SK-N-SH (cell line): ENCODE data around the gene CTAGE9. TPM values are rescaled to one million over a fixed set of nuclear protein-coding genes. Genes with fewer than 3 reads are reported as not detected.
"Not testable (repeated sequence)": the region's sequence is repeated elsewhere in the genome, so short reads cannot be mapped to it uniquely, and the experiment has no call there.

ENCODE experiments used
- CTCF ChIA-PET: fragments of 300-600, 350-600 bp; formaldehyde crosslinking; extraction: SDS; loops from one replicate; lab custom pipeline; 2021; lab: Yijun Ruan, JAX
- POLR2A ChIA-PET: fragments of 350-600 bp; sonication (Branson Sonifier 250); formaldehyde crosslinking; extraction: SDS; loops from one replicate; lab custom pipeline; 2020; ENCODE audit warnings: antibody characterized with exemption, inconsistent platforms; lab: Yijun Ruan, JAX
- DNase-seq: peaks from one replicate; pipeline ENCODE4 v3.0.0; 2012
- H2AFZ ChIP-seq: fragments of 200-600 bp; sonication (generic); 2 replicates; pipeline ENCODE4 v1.8.1; 2016; ENCODE audit warnings: antibody characterized with exemption, mild to moderate bottlenecking, low read depth
- H3F3A ChIP-seq: fragments of 200-600 bp; sonication (generic); replicated peaks from 2 replicates; pipeline ENCODE3; 2016; ENCODE audit warnings: antibody characterized with exemption, mild to moderate bottlenecking; ENCODE audit not compliant: insufficient read depth
- H3K27ac ChIP-seq, 2 experiments: fragments of 200-500 bp in 1 of 2; fragments of 200-600 bp in 1 of 2; sonication (Bioruptor generic) in 1 of 2; sonication (generic), shearing (Covaris generic) in 1 of 2; 2 replicates each; pipeline versions ENCODE4 v1.5.1 to v1.6.1; 2014 to 2016; ENCODE audit warnings: low read depth in 2 of 2, inconsistent platforms in 1 of 2, low read length in 1 of 2, mild to moderate bottlenecking in 1 of 2, mixed read lengths in 1 of 2
- H3K27me3 ChIP-seq: fragments of 200-600 bp; sonication (generic), shearing (Covaris generic); 2 replicates; pipeline ENCODE4 v1.6.1; 2016; ENCODE audit warnings: mixed run types; ENCODE audit not compliant: insufficient read depth
- H3K36me3 ChIP-seq, 2 experiments: fragments of 200-500 bp in 1 of 2; fragments of 200-600 bp in 1 of 2; sonication (Bioruptor generic) in 1 of 2; sonication (generic) in 1 of 2; replicated peaks in 1 of 2; 2 replicates each; pipeline versions ENCODE3 to v1.5.1; 2014 to 2016; ENCODE audit warnings: low read length in 1 of 2, mild to moderate bottlenecking in 1 of 2; ENCODE audit not compliant: insufficient read depth in 2 of 2, control insufficient read depth in 1 of 2
- H3K4me1 ChIP-seq, 2 experiments: fragments of 200-500 bp in 1 of 2; fragments of 200-600 bp in 1 of 2; sonication (Bioruptor generic) in 1 of 2; sonication (generic), shearing (Covaris generic) in 1 of 2; 2 replicates each; pipeline versions ENCODE4 v1.5.1 to v1.6.1; 2014 to 2016; ENCODE audit warnings: low read depth in 1 of 2, low read length in 1 of 2, mixed run types in 1 of 2; ENCODE audit not compliant: insufficient read depth in 2 of 2, control insufficient read depth in 1 of 2
- H3K4me2 ChIP-seq: fragments of 200-600 bp; sonication (generic), shearing (Covaris generic); 2 replicates; pipeline ENCODE4 v1.6.1; 2017; ENCODE audit warnings: mixed run types
- H3K4me3 ChIP-seq, 2 experiments: fragments of 200-500 bp in 1 of 2; fragments of 200-600 bp in 1 of 2; sonication (Bioruptor generic) in 1 of 2; sonication (generic), shearing (Covaris generic) in 1 of 2; 2 replicates each; pipeline versions ENCODE4 v1.5.1 to v1.8.1; 2014 to 2016; ENCODE audit warnings: low read depth in 2 of 2, inconsistent platforms in 1 of 2, low read length in 1 of 2, mild to moderate bottlenecking in 1 of 2, mixed read lengths in 1 of 2, moderate library complexity in 1 of 2
- H3K79me2 ChIP-seq: fragments of 200-600 bp; sonication (generic); 2 replicates; pipeline ENCODE4 v1.8.1; 2017; ENCODE audit warnings: mild to moderate bottlenecking; ENCODE audit not compliant: insufficient read depth
- H3K9ac ChIP-seq: fragments of 200-600 bp; sonication (generic); 2 replicates; pipeline ENCODE4 v1.6.1; 2017; ENCODE audit warnings: mixed run types
- H3K9me2 ChIP-seq: fragments of 200-600 bp; sonication (generic); 2 replicates; pipeline ENCODE4 v1.6.1; 2017; ENCODE audit warnings: mixed run types
- H3K9me3 ChIP-seq: fragments of 200-600 bp; sonication (generic); 2 replicates; pipeline ENCODE4 v1.6.1; 2017; ENCODE audit warnings: mixed run types, mild to moderate bottlenecking, moderate library complexity
- H4K20me1 ChIP-seq: fragments of 200-600 bp; sonication (generic); 2 replicates; pipeline ENCODE4 v1.6.1; 2017; ENCODE audit warnings: mild to moderate bottlenecking, mixed run types; ENCODE audit not compliant: insufficient read depth
- CHD2 ChIP-seq: fragments of 150-350 bp; IDR thresholded peaks from 2 replicates; pipeline ENCODE4 v1.6.1; 2018; ENCODE audit warnings: low read length; ENCODE audit not compliant: partially characterized antibody
- CTCF ChIP-seq: fragments of 200-600 bp; sonication (generic); IDR thresholded peaks from 2 replicates; pipeline ENCODE4 v1.6.1; 2017; ENCODE audit warnings: antibody characterized with exemption, mild to moderate bottlenecking, moderate library complexity
- ELF1 ChIP-seq: IDR thresholded peaks from 2 replicates; pipeline ENCODE4 v1.4.0; 2012
- EP300 ChIP-seq, 2 experiments: IDR thresholded peaks; 2 replicates each; pipeline versions ENCODE4 v1.4.0 to v1.6.1; 2012; ENCODE audit warnings: borderline replicate concordance in 1 of 2, low read depth in 1 of 2, low read length in 1 of 2
- FOSL2 ChIP-seq: IDR thresholded peaks from 2 replicates; pipeline ENCODE4 v1.4.0; 2012; ENCODE audit warnings: low read depth, mild to moderate bottlenecking, moderate library complexity, borderline replicate concordance
- GABPA ChIP-seq: IDR thresholded peaks from 2 replicates; pipeline ENCODE4 v1.4.0; 2012; ENCODE audit warnings: low read depth, mild to moderate bottlenecking
- IRF3 ChIP-seq: fragments of 150-350 bp; IDR thresholded peaks from 2 replicates; pipeline ENCODE4 v1.6.1; 2016; ENCODE audit warnings: mild to moderate bottlenecking, low read depth, low read length
- JUND ChIP-seq: IDR thresholded peaks from 2 replicates; pipeline ENCODE4 v1.4.0; 2012
- MAX ChIP-seq: IDR thresholded peaks from 2 replicates; pipeline ENCODE4 v1.4.0; 2012; ENCODE audit warnings: low read depth
- RFX5 ChIP-seq: IDR thresholded peaks from 2 replicates; pipeline ENCODE4 v1.6.1; 2012; ENCODE audit warnings: mild to moderate bottlenecking, improper control_type of control experiment, low read length
- TEAD4 ChIP-seq: IDR thresholded peaks from 2 replicates; pipeline ENCODE4 v1.4.0; 2012; ENCODE audit warnings: mild to moderate bottlenecking, borderline replicate concordance; ENCODE audit not compliant: insufficient read depth
- YY1 ChIP-seq: IDR thresholded peaks from 2 replicates; pipeline ENCODE4 v1.4.0; 2012; ENCODE audit warnings: low read depth, mild to moderate bottlenecking
- ZBTB33 ChIP-seq: IDR thresholded peaks from 2 replicates; pipeline ENCODE4 v1.4.0; 2012; ENCODE audit warnings: low read depth, borderline replicate concordance
- WGBS: methylation state at CpG from one replicate; pipeline ENCODE4 v1.1.6; 2017; ENCODE audit warnings: low lambda C conversion rate; 5-methylcytosine and 5-hydroxymethylcytosine counted together
- polyA plus RNA-seq, 3 experiments: library from polyadenylated mRNA; depleted of rRNA; stranded (reverse); fragments of >200 nt; gene quantifications; 2 replicates each; pipeline ENCODE4 v1.2.3, GENCODE V29; 2012

The CTAGE9 gene
- polyA plus RNA-seq, 1 of the 3 experiments (the other 2 are of a cell fraction): not detected

GRCh38 chr6:131754088-131754487, 43.3 kb upstream of the CTAGE9 start:
- no peak for DNase-seq
- Histone ChIP-seq H3K9me3 (0 out of 2 replicates have a peak, but pooled peaks cover 4% of the 10 kb centered on the region), H3K4me2 (no peak overlapping the region), H3K79me2 (no peaks in the 10 kb centered on the region), H3K9ac (no peak overlapping the region), H3K9me2 (no peaks in the 10 kb centered on the region), H2AFZ (no peak overlapping the region), H3K4me1 (no peaks in the 10 kb centered on the region), H4K20me1 (no peaks in the 10 kb centered on the region), H3K27ac (no peak overlapping the region), H3K36me3 (no peaks in the 10 kb centered on the region), H3K4me3 (no peak overlapping the region), H3K27me3 (peaks cover 10% of the 10 kb centered on the region), H3F3A (no peaks in the 10 kb centered on the region)
- 44% methylated on average over 1 of the region's 1 CpG for WGBS
- TF ChIP-seq TEAD4 (no peak), ZBTB33 (no peak), CHD2 (no peak), YY1 (no peak), IRF3 (no peak), JUND (no peak), MAX (no peak), CTCF (no peak), RFX5 (no peak), GABPA (no peak), FOSL2 (no peak), ELF1 (no peak), EP300 (IDR thresholded peaks at IDR 0.05; ENCODE audit: borderline replicate concordance in 1 of 2, low read depth in 1 of 2, low read length in 1 of 2) (no peak)
- CTCF ChIA-PET: interaction anchor here (1.6 kb wide), 1 partner anchor 28 kb away, joined by 4 read pairs; no protein-coding TSS in a partner anchor
- POLR2A ChIA-PET: no interaction called here

GRCh38 chr6:131751012-131751715, 40.3 kb upstream of the CTAGE9 start:
- H3K9me2 ChIP-seq, H2AFZ ChIP-seq, H4K20me1 ChIP-seq, DNase-seq, H3K36me3 ChIP-seq, H3K79me2 ChIP-seq, H3F3A ChIP-seq, H3K9me3 ChIP-seq, H3K9ac ChIP-seq, POLR2A ChIA-PET, H3K27ac ChIP-seq, H3K4me2 ChIP-seq, CTCF ChIA-PET, H3K4me3 ChIP-seq, H3K27me3 ChIP-seq, H3K4me1 ChIP-seq: not testable (repeated sequence)
- 17% methylated on average over 10 of the region's 10 CpGs for WGBS
